ENCODE measurements around the gene KDELR3. TPM values are rescaled to one million over a fixed set of nuclear protein-coding genes. Genes with fewer than 3 reads are reported as not detected.
"Not testable (repeated sequence)": the region's sequence is repeated elsewhere in the genome, so short reads cannot be mapped to it uniquely, and the experiment has no call there.

KDELR3 gene
- total RNA-seq, 1 experiment from 2014 or later, result 40.0 TPM

DNA sequence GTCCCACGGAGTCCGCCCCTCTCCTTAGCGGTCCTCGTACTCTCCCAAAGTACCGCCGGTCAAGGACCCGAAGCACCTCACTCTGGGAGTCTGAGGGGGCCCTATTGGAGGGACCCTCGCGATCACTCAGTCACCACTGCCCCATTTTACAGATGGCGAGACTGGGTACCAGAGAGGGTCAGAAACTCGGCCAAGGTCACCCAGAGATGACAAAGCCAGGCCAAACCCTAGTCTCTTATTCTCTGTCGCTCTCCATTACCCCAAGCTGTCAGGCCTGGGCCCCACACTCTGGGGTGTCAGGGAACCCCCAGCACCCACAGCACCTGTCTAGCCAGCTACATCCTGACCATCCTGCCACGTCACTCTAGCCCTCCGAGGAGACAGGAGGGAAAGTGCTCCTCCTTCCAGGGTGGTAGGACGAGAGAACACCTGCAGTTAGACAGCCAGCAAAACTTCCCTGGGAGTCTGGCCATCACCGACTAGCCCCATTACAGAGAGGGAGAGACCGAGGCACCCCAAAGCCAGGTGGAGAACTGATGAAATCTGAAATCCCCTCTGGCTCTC lies 11.5 kb upstream of the KDELR3 start:
- DNase-seq (ENCODE audit: low read depth), result no peak

DNA sequence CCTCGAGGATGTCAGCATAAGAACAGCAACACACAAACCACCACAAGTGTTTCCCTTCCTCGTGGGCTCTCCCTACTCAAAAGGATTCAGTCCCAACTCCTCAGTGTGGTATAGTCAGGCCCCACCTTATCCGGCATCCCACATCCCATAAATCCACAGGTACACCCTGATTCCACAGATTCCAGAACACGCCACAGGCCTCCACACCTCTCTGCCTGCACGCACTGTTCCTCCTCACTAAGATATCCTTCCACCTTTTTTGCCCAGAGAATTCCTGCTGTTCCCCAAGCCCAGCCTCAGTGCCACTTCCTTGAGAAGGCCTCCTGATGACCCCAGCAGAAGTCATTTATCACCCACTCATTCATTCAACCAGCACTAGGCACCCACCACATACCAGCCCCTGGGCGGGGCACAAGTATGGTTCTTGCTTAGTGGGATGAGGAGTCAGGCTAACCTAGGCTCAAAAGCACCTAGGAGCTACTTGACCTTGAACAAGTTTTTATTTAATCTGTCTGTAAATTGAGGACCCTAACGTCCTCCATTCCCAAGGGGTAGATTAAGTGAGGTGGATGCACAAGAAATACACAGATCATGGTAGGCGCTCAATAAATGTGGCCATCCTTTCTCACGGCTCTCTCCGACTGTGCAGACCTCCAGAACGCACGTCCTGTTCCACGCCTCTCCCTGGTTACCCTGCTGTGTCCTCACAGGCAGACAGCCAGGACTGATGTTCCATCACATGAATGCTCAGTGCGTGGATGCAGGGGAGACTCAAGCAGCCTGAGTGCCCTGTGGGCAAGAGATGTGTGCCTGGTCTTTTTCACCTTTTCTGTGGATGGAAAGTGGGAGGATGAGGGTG lies 10.8 kb upstream of the KDELR3 start:
- DNase-seq (ENCODE audit: low read depth), result no peak

DNA sequence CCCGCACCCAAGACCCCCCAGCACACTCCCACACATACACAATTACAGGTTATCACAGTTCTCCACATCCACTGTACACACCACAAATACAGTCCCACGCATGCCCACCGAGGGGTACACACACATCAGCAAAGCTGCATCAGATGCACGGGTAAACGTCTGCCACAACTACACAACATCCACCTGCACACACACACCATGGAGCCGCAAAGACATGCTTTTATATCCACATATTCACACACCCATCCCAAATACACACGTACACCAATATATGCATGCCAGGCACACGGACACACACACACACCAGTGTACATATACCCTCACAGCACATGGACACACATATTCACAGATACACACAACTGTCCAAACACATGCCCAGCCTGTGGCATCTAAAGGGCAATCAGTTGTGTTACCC lies 7.5 kb upstream of the KDELR3 start:
- no peak for DNase-seq (ENCODE audit: low read depth)

DNA sequence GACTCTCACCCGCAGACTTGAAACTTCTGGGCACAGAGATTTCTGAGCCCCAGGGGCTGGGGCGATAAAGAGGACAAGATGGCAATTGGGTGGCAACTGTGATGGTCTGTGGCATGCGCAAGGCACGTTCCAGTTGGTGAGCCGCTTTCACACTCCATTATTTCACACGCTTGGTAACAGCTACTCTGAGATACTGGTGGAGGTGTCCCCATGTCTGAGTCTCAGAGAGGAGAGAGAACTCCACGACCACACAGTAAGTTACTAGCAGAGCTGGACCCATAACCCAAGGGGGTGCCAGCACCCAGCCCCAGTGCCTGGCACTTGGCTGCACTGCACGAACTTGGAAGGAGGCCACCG lies 6.9 kb upstream of the KDELR3 start:
- DNase-seq (ENCODE audit: low read depth), result no peak

DNA sequence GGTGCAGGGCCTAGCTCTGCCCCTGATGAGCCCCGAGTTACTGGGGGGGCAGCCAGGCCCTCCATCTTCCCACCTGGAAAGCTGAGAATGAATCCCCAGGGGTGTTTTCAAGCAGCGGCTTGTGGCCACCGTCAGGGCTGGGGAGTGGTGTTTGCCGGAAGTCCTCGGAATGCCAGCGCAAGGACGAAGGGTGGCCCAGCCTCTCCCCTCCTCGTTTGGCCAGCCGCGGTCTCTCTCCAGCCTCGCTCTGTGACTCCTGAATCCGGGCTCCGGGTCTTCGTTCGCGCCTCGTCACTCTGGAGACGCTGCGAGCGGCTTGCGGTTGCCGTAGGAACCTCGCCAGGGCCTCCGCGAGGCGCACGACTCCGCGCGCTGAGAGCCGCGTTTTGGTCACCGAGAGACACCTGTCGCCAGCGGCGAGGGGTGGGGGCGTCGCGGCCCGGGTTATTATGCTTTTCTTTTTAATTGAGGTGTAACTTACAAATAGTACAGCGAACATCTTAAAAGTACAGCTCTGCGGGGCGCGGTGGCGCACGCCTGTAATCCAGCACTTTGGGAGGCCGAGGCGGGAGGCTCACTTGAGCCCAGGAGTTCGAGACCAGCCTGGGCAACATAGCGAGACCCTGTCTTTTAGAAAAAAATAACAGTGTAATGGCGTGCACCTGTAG lies 6.3 kb upstream of the KDELR3 start:
- peak; percentile 69 for DNase-seq (ENCODE audit: low read depth)

DNA sequence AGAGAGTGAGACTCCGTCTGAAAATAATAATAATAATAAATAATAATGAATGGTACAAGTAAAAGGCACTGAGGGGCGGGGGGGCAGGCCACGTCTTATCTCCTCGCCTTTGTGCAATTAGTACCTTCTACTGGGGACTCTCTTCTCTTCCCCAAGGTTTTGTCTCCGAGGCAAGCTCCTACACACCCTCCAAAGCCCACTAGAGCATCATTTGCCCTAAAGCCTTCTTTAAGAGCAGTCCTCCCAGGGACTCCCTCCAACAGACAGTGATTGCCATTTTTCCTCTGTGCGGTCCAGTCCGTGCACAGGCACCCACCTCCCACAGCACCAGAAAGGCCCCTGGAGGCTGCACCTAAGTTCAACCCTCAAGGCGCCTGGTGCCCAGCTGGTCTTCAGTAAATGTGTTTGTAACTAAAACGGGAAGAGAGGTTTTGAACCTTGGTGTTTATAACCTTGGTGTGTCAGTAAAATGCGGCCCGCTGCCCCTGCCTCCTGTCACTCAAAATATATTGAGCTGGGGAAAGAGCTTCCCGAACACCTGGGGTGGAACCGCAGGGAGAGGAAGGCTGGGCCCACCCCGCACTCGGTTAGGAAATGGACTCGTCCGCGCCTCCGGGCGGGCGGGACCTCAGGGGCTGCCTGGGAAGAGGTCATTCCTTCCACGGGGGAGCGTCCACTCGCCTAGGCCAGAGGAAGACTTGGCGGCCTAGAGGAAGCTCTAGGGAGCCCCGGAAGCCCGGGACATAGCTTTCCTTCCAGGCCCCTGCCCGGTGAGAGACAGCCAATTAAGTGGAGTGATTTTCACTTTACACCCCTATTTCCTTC lies 4.7 kb upstream of the KDELR3 start:
- DNase-seq (ENCODE audit: low read depth), result no peak

DNA sequence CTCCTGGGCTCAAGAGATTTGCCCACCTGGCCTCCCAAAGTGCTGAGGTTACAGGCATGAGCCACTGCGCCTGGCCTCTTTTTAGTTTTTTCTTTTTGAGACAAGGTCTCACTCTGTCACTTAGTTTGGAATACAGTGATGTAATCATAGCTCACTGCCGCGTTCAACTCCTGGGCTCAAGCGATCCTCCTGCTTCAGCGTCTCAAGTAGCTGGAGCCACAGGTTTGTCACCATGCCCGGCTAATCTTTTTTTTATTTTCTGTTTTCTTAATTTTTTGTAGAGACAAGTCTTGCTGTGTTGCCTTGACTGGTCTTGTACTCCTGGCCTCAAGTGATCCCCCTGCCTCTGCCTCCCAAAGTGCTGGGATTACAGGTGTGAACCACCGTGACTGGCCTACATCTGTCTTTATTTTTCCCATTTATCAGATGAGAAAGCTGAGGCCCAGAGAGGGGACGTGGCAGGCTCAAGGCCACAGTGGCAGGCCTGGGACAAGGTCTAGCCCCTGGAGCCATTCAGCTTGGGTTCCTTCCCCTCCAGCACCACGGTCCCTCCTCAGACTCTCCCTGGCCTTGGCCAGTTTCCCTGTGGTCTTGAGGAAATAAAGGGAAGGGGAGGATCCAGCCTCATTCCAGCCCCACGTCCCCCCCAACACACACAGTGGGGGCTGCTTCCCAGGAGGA lies 2.8 kb upstream of the KDELR3 start:
- no peak for DNase-seq (ENCODE audit: low read depth)

DNA sequence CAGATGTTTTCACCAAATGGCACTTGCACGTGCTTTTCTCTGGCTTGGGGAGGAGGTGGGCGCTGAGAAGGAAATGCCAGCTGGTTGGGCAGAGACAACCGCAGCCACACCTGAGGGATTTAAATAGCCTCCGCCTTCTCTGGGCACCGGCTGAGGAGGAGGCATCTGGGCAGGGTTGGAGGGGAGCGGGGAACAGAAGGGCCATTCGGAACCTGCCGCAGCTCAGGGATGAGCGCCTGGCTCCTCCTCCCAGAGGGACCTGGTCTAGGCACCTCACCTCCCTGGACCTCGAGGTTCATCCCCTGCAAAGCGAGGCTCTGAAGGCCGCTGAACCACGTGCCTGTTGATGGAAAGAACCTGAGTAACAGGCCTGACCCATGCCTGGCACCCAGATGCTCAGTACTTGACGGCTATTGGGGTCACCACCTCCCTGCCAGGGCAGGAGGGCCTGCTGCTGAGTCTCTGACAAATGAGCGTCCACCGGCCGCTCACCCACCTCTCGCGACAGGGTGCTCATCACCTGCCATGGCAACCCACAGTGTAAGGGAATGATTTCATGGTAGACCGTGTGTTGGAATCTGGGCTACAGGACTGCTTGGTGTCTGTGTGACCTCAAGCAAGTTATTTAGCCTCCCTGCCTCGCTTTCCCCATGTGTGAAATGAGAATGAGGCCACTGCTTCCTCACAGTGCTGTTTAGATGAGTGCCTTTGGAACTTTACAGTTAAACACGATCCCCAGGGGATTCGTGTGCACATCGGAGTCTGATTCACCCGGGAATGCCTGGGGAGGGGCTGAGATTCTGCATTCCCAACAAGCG lies 2.0 kb upstream of the KDELR3 start:
- DNase-seq (ENCODE audit: low read depth), result no peak

DNA sequence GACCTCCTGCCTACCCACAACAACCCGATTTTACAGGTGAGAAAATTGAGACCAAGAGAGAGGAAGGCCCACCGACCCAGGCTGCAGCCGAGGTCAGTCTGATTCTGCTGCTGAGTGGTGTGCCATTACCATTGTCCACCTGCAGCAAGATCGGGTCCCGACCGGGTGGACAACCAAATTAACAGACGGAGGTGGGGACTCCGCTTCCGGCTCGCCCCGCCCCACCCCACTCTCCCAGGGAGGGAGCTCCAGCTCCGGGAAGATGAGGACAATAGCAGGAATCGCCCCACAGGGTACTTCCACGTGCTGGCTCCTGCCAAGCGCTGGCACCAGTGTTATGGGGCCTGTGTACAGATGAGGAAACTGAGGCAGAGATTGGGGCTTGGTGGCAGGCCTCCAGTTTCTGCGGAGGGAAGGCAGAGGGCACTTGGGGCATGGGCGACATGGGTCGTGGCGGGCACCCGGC lies 425 bp upstream of the KDELR3 start:
- DNase-seq (ENCODE audit: low read depth), result no peak

DNA sequence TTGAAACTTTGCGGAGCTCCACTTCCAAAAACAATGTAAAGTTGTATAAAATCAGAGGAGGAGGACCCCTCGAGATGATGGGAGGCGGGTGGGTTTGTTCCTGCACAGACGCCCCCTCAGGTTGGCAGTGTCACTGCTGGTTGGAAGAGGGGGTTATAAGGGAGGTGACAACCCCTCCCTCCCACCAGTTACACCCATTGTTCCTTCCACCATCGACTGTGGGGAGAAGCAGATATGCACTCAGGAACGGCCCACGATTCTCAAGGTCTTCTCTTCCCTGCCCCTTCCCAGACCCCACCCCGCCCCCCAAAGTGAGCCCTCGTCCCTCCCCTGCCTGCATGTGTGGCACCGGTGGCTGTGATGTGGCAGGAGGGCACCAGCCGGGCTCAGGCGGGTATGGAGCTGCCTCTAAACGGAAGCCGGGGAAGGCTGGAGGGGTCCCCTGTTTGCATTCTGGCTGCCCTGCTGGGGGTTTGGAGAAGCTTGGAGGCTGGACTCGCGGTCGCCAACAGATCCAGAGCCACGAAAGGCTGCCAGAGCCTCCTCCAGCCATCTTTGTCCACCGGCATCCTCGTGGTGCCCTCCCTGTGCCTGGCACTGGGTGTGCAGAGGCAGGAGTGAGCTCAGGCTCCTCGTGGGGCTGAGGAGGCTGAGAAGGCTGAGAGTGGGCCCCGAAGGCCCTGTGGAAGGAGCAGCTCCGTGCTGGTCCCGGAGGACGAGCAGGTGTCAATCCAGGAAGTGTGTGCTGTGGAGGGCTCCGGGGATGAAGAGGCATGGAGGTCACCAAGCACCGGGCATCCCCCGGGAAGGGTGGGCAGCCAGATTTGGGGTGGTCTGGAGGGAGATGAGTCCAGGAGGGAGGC lies 778 bp downstream of the KDELR3 start:
- no peak for DNase-seq (ENCODE audit: low read depth)

DNA sequence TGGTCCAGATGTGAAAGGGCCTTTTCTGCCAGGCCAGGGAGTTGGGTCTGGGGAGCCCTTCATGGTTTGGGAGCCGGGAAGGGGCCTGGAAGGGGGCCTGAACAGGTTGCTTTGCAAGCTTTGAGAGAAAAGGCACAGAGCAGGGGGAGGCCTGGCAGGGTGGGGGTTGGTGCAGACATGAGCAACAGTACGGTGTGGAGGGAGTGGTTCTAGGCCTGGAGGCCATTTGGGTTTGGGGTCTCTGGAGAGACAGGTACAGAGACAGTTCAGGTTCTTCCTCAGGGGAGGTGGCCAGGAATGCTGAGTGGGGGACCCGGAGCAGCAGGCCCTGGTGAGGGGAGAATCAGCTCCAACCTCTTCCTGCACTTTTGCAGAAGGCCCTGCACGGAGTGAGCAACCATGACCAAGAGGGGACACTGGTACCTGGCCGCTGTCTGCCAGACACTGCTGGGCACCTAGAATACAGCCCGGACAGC lies 1.4 kb downstream of the KDELR3 start:
- DNase-seq (ENCODE audit: low read depth), result no peak

DNA sequence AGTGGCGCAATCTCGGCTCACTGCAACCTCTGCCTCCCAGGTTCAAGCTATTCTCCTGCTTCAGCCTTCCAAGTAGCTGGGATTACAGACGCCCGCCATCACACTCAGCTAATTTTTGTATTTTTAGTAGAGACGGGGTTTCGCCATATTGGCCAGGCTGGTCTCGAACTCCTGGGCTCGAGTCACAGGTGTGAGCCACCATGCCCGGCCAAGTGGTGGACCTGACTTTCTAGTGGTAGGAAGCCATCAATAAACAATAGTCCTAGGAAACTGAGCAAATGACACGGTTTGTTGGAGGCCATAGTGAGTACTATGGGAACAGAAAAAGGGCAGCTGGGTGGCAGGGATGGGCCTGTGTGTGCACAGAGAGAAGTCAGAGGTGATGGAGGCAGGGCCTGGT lies 2.3 kb downstream of the KDELR3 start:
- not testable (repeated sequence) for DNase-seq (ENCODE audit: low read depth)

DNA sequence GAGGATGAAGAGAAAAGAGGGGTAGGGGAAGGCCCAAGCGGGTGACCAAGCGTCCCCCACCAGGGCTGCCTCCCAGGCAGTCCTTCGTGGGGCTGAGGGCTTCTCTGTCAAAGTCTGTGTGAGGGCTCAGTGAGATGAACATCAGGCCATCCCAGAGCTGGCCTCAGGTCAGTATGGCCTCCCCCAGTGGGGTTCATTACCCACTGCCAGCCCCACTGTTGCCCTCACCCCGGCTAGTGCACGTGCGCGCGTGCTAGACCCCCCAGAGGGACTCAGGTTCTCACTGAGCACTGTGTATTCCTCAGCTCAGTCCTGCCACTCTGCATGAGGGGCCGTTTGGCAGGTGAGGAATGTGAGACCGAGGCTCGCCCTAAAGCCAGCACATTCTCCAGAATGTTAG lies 3.3 kb downstream of the KDELR3 start:
- no peak for DNase-seq (ENCODE audit: low read depth)

DNA sequence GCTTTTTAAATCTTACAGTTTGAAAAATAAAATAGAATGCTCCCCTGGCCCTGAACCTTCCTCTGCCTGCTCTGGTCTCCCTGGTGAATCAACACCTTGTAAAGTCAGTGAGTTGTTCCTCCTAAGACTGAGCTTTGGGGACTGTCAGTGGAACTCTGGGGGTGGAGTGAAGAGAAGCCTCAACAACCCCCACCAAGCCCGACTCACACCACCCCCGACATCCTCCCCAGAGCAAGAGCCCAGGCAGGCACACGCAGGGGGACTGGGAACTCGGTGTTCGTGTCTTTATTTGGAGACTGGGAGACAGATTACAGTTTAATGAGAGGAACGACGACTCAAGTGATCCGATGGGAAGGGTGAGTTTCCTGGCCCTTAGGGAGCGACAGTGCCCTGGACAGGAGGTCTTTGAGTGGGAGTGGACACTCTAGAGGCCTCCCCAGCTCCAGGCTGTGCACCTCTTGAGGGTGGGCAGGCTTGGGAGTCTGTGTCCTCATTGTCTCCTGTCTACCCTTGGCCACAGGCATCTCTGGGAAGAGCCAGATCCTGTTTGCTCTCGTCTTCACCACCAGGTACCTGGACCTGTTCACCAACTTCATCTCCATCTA lies 6.2 kb downstream of the KDELR3 start:
- no peak for DNase-seq (ENCODE audit: low read depth)

DNA sequence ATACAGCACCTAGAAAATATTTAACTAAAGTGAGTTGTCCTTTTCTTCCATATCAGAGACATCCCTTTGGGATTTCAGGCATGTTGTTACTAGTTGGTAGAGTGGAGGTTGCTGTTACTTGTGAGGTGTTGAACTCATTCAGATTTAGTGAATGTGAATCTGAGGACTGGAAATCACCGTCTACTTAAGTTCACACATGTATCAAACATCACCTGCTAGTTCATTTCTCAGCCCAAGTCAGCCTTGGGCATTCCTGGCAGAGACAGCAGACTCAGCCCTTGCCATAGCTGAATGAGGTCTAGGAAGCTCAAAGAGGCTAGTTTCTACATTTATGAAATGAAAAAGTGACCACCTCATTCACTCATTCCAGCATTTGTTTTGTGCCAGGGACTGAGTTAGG lies 9.7 kb downstream of the KDELR3 start:
- DNase-seq (ENCODE audit: low read depth), result no peak

DNA sequence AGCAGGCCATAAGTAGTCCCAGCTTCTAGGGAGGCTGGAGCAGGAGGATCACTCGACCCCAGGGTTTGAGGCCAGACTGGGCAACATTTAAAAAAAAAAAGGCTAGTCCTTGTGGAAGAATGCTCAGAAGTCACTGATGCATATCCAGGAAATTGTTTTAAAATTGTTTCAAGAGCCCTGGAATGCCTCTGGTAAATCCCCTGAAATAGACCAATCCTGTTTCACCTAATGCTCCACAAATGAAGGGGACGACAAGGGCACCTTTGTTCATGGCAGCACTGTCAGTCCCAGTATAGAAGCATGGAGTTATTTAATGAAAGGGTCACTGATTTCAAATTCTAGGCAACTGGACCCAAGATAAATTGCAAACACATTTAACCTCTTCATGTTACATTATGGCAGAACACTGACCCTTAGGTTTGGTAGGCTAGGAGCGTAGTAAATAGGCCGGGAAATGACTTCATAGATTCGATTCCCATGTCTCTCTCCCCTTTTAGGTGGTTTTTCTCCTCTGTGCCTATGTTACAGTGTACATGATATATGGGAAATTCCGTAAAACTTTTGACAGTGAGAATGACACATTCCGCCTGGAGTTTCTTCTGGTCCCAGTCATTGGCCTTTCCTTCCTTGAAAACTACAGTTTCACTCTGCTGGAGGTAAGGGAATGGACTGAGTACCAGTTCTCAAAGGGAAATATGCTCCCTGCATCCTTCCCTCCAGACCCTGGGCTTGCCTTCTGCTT lies 11.4 kb downstream of the KDELR3 start:
- DNase-seq (ENCODE audit: low read depth), result no peak

DNA sequence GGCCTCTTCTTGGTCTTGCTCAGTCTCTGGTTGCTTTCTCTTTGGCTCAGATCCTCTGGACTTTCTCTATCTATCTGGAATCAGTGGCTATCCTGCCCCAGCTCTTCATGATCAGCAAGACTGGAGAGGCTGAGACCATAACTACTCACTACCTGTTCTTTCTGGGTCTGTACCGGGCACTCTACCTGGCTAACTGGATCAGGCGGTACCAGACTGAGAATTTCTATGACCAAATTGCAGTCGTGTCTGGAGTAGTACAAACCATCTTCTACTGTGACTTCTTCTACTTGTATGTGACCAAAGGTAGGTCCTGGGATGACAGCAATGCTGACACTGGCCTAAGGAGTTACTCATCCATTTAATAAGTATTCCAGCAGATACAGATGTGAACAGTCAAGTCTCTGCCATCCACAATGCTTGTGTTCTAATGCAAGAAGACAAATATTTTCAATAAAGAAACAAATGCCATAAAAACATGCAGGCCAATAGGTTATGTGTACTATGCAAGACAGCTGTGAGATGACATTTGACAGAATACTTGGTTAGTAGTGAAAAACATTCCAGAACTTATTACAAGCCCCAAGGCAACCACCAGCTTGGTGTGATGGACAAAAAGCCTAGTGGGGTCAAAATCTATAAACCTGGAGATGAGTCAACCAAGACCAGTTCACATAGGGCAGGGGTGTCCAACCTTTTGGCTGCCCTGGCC lies 13.4 kb downstream of the KDELR3 start:
- no peak for DNase-seq (ENCODE audit: low read depth)

Data from LHCN-M2 (cell line).